Epithelial cell of proximal tubule (primary cell): ENCODE data around the gene TIMM17B. TPM values are rescaled to one million over a fixed set of nuclear protein-coding genes. Genes with fewer than 3 reads are reported as not detected.
A peak's percentile ranks its signal among the peaks of the same experiment; 100 is the strongest.

Experiments used
- DNase-seq: peaks from one replicate; pipeline ENCODE4 v3.0.0-alpha.2; 2011; ENCODE audit warnings: low read depth
- H3K4me3 ChIP-seq: 2 replicates; pipeline ENCODE4 v1.5.1; 2011; ENCODE audit warnings: low read depth, mild to moderate bottlenecking, low read length
- CTCF ChIP-seq: conservative IDR thresholded peaks from 2 replicates; pipeline ENCODE4 v1.5.1; 2012; ENCODE audit warnings: low read depth, mild to moderate bottlenecking, low read length
- total RNA-seq: library from RNA; depleted of rRNA; stranded (reverse); fragments of >200 nt; gene quantifications from 2 replicates; pipeline ENCODE4 v1.2.3, GENCODE V29; 2015

The TIMM17B gene
- total RNA-seq, 1 donor from 2014 or later: 104 TPM

GRCh38 chrX:48937054-48937907 lies 39.7 kb upstream of the TIMM17B start:
- DNase-seq: no peak
- H3K4me3 ChIP-seq: no peak overlapping the region
- peak; percentile 16 for TF ChIP-seq CTCF

GRCh38 chrX:48936429-48937053 lies 39.0 kb upstream of the TIMM17B start:
- DNase-seq: no peak
- no peak overlapping the region for H3K4me3 ChIP-seq
- TF ChIP-seq CTCF: no peak

GRCh38 chrX:48935301-48935670 lies 37.7 kb upstream of the TIMM17B start:
- no peak for TF ChIP-seq CTCF
- DNase-seq: no peak
- no peak overlapping the region for H3K4me3 ChIP-seq

GRCh38 chrX:48934581-48935300 lies 37.2 kb upstream of the TIMM17B start:
- no peak overlapping the region for H3K4me3 ChIP-seq
- TF ChIP-seq CTCF: no peak
- DNase-seq: no peak

- TF ChIP-seq CTCF: no peak
- no peak overlapping the region for H3K4me3 ChIP-seq
- DNase-seq: no peak
Observed at GRCh38 chrX:48933757-48934156, 36.2 kb upstream of the TIMM17B start.

- TF ChIP-seq CTCF: no peak
- no peak for DNase-seq
- H3K4me3 ChIP-seq: no peak overlapping the region
Observed at GRCh38 chrX:48927736-48928382, 30.3 kb upstream of the TIMM17B start.
